SK-N-SH (cell line): ENCODE measurements around the gene SULT6B1. TPM values are rescaled to one million over a fixed set of nuclear protein-coding genes. Genes with fewer than 3 reads are reported as not detected.

Source experiments
- CTCF ChIA-PET: fragments of 300-600, 350-600 bp; formaldehyde crosslinking; extraction: SDS; loops from one replicate; lab custom pipeline; 2021; lab: Yijun Ruan, JAX
- POLR2A ChIA-PET: fragments of 350-600 bp; sonication (Branson Sonifier 250); formaldehyde crosslinking; extraction: SDS; loops from one replicate; lab custom pipeline; 2020; ENCODE audit warnings: antibody characterized with exemption, inconsistent platforms; lab: Yijun Ruan, JAX
- DNase-seq: peaks from one replicate; pipeline ENCODE4 v3.0.0; 2012
- H2AFZ ChIP-seq: fragments of 200-600 bp; sonication (generic); 2 replicates; pipeline ENCODE4 v1.8.1; 2016; ENCODE audit warnings: antibody characterized with exemption, mild to moderate bottlenecking, low read depth
- H3F3A ChIP-seq: fragments of 200-600 bp; sonication (generic); replicated peaks from 2 replicates; pipeline ENCODE3; 2016; ENCODE audit warnings: antibody characterized with exemption, mild to moderate bottlenecking; ENCODE audit not compliant: insufficient read depth
- H3K27ac ChIP-seq, 2 experiments: fragments of 200-500 bp in 1 of 2; fragments of 200-600 bp in 1 of 2; sonication (Bioruptor generic) in 1 of 2; sonication (generic), shearing (Covaris generic) in 1 of 2; 2 replicates each; pipeline versions ENCODE4 v1.5.1 to v1.6.1; 2014 to 2016; ENCODE audit warnings: low read depth in 2 of 2, inconsistent platforms in 1 of 2, low read length in 1 of 2, mild to moderate bottlenecking in 1 of 2, mixed read lengths in 1 of 2
- H3K27me3 ChIP-seq: fragments of 200-600 bp; sonication (generic), shearing (Covaris generic); 2 replicates; pipeline ENCODE4 v1.6.1; 2016; ENCODE audit warnings: mixed run types; ENCODE audit not compliant: insufficient read depth
- H3K36me3 ChIP-seq, 2 experiments: fragments of 200-500 bp in 1 of 2; fragments of 200-600 bp in 1 of 2; sonication (Bioruptor generic) in 1 of 2; sonication (generic) in 1 of 2; replicated peaks in 1 of 2; 2 replicates each; pipeline versions ENCODE3 to v1.5.1; 2014 to 2016; ENCODE audit warnings: low read length in 1 of 2, mild to moderate bottlenecking in 1 of 2; ENCODE audit not compliant: insufficient read depth in 2 of 2, control insufficient read depth in 1 of 2
- H3K4me1 ChIP-seq, 2 experiments: fragments of 200-500 bp in 1 of 2; fragments of 200-600 bp in 1 of 2; sonication (Bioruptor generic) in 1 of 2; sonication (generic), shearing (Covaris generic) in 1 of 2; 2 replicates each; pipeline versions ENCODE4 v1.5.1 to v1.6.1; 2014 to 2016; ENCODE audit warnings: low read depth in 1 of 2, low read length in 1 of 2, mixed run types in 1 of 2; ENCODE audit not compliant: insufficient read depth in 2 of 2, control insufficient read depth in 1 of 2
- H3K4me2 ChIP-seq: fragments of 200-600 bp; sonication (generic), shearing (Covaris generic); 2 replicates; pipeline ENCODE4 v1.6.1; 2017; ENCODE audit warnings: mixed run types
- H3K4me3 ChIP-seq, 2 experiments: fragments of 200-500 bp in 1 of 2; fragments of 200-600 bp in 1 of 2; sonication (Bioruptor generic) in 1 of 2; sonication (generic), shearing (Covaris generic) in 1 of 2; 2 replicates each; pipeline versions ENCODE4 v1.5.1 to v1.8.1; 2014 to 2016; ENCODE audit warnings: low read depth in 2 of 2, inconsistent platforms in 1 of 2, low read length in 1 of 2, mild to moderate bottlenecking in 1 of 2, mixed read lengths in 1 of 2, moderate library complexity in 1 of 2
- H3K79me2 ChIP-seq: fragments of 200-600 bp; sonication (generic); 2 replicates; pipeline ENCODE4 v1.8.1; 2017; ENCODE audit warnings: mild to moderate bottlenecking; ENCODE audit not compliant: insufficient read depth
- H3K9ac ChIP-seq: fragments of 200-600 bp; sonication (generic); 2 replicates; pipeline ENCODE4 v1.6.1; 2017; ENCODE audit warnings: mixed run types
- H3K9me2 ChIP-seq: fragments of 200-600 bp; sonication (generic); 2 replicates; pipeline ENCODE4 v1.6.1; 2017; ENCODE audit warnings: mixed run types
- H3K9me3 ChIP-seq: fragments of 200-600 bp; sonication (generic); 2 replicates; pipeline ENCODE4 v1.6.1; 2017; ENCODE audit warnings: mixed run types, mild to moderate bottlenecking, moderate library complexity
- H4K20me1 ChIP-seq: fragments of 200-600 bp; sonication (generic); 2 replicates; pipeline ENCODE4 v1.6.1; 2017; ENCODE audit warnings: mild to moderate bottlenecking, mixed run types; ENCODE audit not compliant: insufficient read depth
- CHD2 ChIP-seq: fragments of 150-350 bp; IDR thresholded peaks from 2 replicates; pipeline ENCODE4 v1.6.1; 2018; ENCODE audit warnings: low read length; ENCODE audit not compliant: partially characterized antibody
- CTCF ChIP-seq: fragments of 200-600 bp; sonication (generic); IDR thresholded peaks from 2 replicates; pipeline ENCODE4 v1.6.1; 2017; ENCODE audit warnings: antibody characterized with exemption, mild to moderate bottlenecking, moderate library complexity
- ELF1 ChIP-seq: IDR thresholded peaks from 2 replicates; pipeline ENCODE4 v1.4.0; 2012
- EZH2phosphoT487 ChIP-seq: fragments of 200-600 bp; sonication (generic); IDR thresholded peaks from 2 replicates; pipeline ENCODE4 v1.6.1; 2017; ENCODE audit warnings: low read depth, mixed run types, mild to moderate bottlenecking, antibody characterized with exemption, moderate library complexity, borderline replicate concordance
- FOXJ3 ChIP-seq: sonication (generic); formaldehyde crosslinking; IDR thresholded peaks from 2 replicates; pipeline ENCODE4 v1.5.1; 2020; ENCODE audit warnings: mild to moderate bottlenecking, missing genetic modification reagents
- FOXM1 ChIP-seq: IDR thresholded peaks from 2 replicates; pipeline ENCODE4 v1.4.0; 2012; ENCODE audit warnings: low read depth, mild to moderate bottlenecking
- GATA2 ChIP-seq: sonication (generic); formaldehyde crosslinking; IDR thresholded peaks from 2 replicates; pipeline ENCODE4 v1.5.0; 2020; ENCODE audit warnings: mild to moderate bottlenecking, missing genetic modification reagents
- JUND ChIP-seq: IDR thresholded peaks from 2 replicates; pipeline ENCODE4 v1.4.0; 2012
- MAX ChIP-seq: IDR thresholded peaks from 2 replicates; pipeline ENCODE4 v1.4.0; 2012; ENCODE audit warnings: low read depth
- MEF2A ChIP-seq: IDR thresholded peaks from 2 replicates; pipeline ENCODE4 v1.4.0; 2012; ENCODE audit warnings: low read depth, borderline replicate concordance
- POLR2AphosphoS5 ChIP-seq: IDR thresholded peaks from 2 replicates; pipeline ENCODE4 v1.6.1; 2012; ENCODE audit warnings: low read depth, low read length
- RAD21 ChIP-seq: IDR thresholded peaks from 2 replicates; pipeline ENCODE4 v1.6.1; 2012; ENCODE audit warnings: mild to moderate bottlenecking, low read length
- RCOR1 ChIP-seq: fragments of 150-350 bp; IDR thresholded peaks from 2 replicates; pipeline ENCODE4 v1.6.1; 2017; ENCODE audit warnings: antibody characterized with exemption, low read length
- REST ChIP-seq: IDR thresholded peaks from 2 replicates; pipeline ENCODE4 v1.6.1; 2012; ENCODE audit warnings: mild to moderate bottlenecking, low read depth, low read length, moderate library complexity
- RFX5 ChIP-seq: IDR thresholded peaks from 2 replicates; pipeline ENCODE4 v1.6.1; 2012; ENCODE audit warnings: mild to moderate bottlenecking, improper control_type of control experiment, low read length
- RXRA ChIP-seq: IDR thresholded peaks from 2 replicates; pipeline ENCODE4 v1.4.0; 2012; ENCODE audit warnings: low read depth, mild to moderate bottlenecking, borderline replicate concordance
- SIN3A ChIP-seq: IDR thresholded peaks from 2 replicates; pipeline ENCODE4 v1.6.1; 2012; ENCODE audit warnings: low read depth, mild to moderate bottlenecking, low read length, moderate library complexity, borderline replicate concordance
- SMC3 ChIP-seq: IDR thresholded peaks from 2 replicates; pipeline ENCODE4 v1.6.1; 2012; ENCODE audit warnings: low read depth, low read length, improper control_type of control experiment
- TAF1 ChIP-seq: IDR thresholded peaks from 2 replicates; pipeline ENCODE4 v1.6.1; 2012; ENCODE audit warnings: low read depth, mild to moderate bottlenecking, low read length, moderate library complexity, borderline replicate concordance
- TCF12 ChIP-seq: IDR thresholded peaks from 2 replicates; pipeline ENCODE4 v1.4.0; 2012
- TEAD4 ChIP-seq: IDR thresholded peaks from 2 replicates; pipeline ENCODE4 v1.4.0; 2012; ENCODE audit warnings: mild to moderate bottlenecking, borderline replicate concordance; ENCODE audit not compliant: insufficient read depth
- USF1 ChIP-seq: IDR thresholded peaks from 2 replicates; pipeline ENCODE4 v1.4.0; 2012; ENCODE audit warnings: low read depth, borderline replicate concordance
- YY1 ChIP-seq: IDR thresholded peaks from 2 replicates; pipeline ENCODE4 v1.4.0; 2012; ENCODE audit warnings: low read depth, mild to moderate bottlenecking
- ZBTB33 ChIP-seq: IDR thresholded peaks from 2 replicates; pipeline ENCODE4 v1.4.0; 2012; ENCODE audit warnings: low read depth, borderline replicate concordance
- WGBS: methylation state at CpG from one replicate; pipeline ENCODE4 v1.1.6; 2017; ENCODE audit warnings: low lambda C conversion rate; 5-methylcytosine and 5-hydroxymethylcytosine counted together
- polyA plus RNA-seq, 3 experiments: library from polyadenylated mRNA; depleted of rRNA; stranded (reverse); fragments of >200 nt; gene quantifications; 2 replicates each; pipeline ENCODE4 v1.2.3, GENCODE V29; 2012

SULT6B1 gene
- polyA plus RNA-seq, 1 of the 3 experiments (the other 2 are of a cell fraction): not detected

GRCh38 chr2:37196320-37197195 is 8.1 kb upstream of the SULT6B1 start, which contains the start of gene CEBPZOS:
TSS of gene CEBPZOS (plus strand) at chr2:37196496. CDS start at chr2:37199705, 3,209 bp downstream.
- no peaks in the 10 kb centered on the region for H3K27me3 ChIP-seq
- DNase-seq: peak; percentile 96
- CTCF ChIA-PET: interaction anchor here (0.6 to 1.4 kb wide), 7 partner anchors 10 to 676 kb away, joined by 3 to 5 read pairs (median 3); partner anchors contain the start of genes CEBPZ and NDUFAF7
- H3K36me3 ChIP-seq: peaks cover 18 to 25% of the 10 kb centered on the region in 2 experiments
- under 1% methylated on average over 64 of the region's 72 CpGs for WGBS
- POLR2A ChIA-PET: interaction anchor here (1.1 to 1.3 kb wide), 3 partner anchors 39 to 729 kb away, joined by 4 to 5 read pairs (median 4); partner anchors contain the start of genes EIF2AK2 and RMDN2
- no peaks in the 10 kb centered on the region for H4K20me1 ChIP-seq
- H3K9ac ChIP-seq: peak within 1 kb of the TSS; percentile 78
- H3K4me3 ChIP-seq: peak within 1 kb of the TSS; percentile 68 to 80
- no peaks in the 10 kb centered on the region for H3K9me2 ChIP-seq
- H3K4me2 ChIP-seq: peak within 1 kb of the TSS; percentile 73
- peaks cover 43% of the 10 kb centered on the region for H3K79me2 ChIP-seq
- H3F3A ChIP-seq: peaks cover 5% of the 10 kb centered on the region
- H3K27ac ChIP-seq: peak within 1 kb of the TSS; percentile 63 to 88
- peak within 1 kb of the TSS; percentile 95 for H2AFZ ChIP-seq
- peaks cover 6 to 15% of the 10 kb centered on the region in 2 experiments; a peak in 3 of 4 replicates for H3K4me1 ChIP-seq
- H3K9me3 ChIP-seq: no peaks in the 10 kb centered on the region
- TF ChIP-seq RXRA (no peak), MAX (peak; percentile 74), CHD2 (peak; percentile 17), SIN3A (peak; percentile 76), TEAD4 (no peak), EZH2phosphoT487 (no peak), RFX5 (no peak; the same call in 1 of the 2 replicates), TCF12 (no peak), ZBTB33 (no peak), JUND (no peak), FOXM1 (no peak), FOXJ3 (CRISPR knock-in tag) (no peak), MEF2A (no peak), RCOR1 (0 out of 2 replicates have a peak, but pooled peaks have one; percentile 54), SMC3 (no peak), ELF1 (peak; percentile 25; the same call in 1 of the 2 replicates), REST (no peak), POLR2AphosphoS5 (peak; percentile 96), RAD21 (no peak), CTCF (no peak), USF1 (0 out of 2 replicates have a peak, but pooled peaks have one; percentile 9), TAF1 (peak; percentile 50; the same call in 1 of the 2 replicates), GATA2 (CRISPR knock-in tag) (no peak), YY1 (0 out of 2 replicates have a peak, but pooled peaks have one; percentile 35)
